Nephron progenitor cell (in vitro differentiated cells): Measurements from ENCODE around the gene GRM1.

Source experiments
- DNase-seq: peaks from one replicate; pipeline ENCODE4 v3.0.0; 2021
- H3K27ac Mint-ChIP-seq: 2 replicates; pipeline ENCODE4 v1.8.0; 2021; ENCODE audit warnings: mild to moderate bottlenecking, moderate library complexity, mixed read lengths
- H3K27me3 Mint-ChIP-seq: 2 replicates; pipeline ENCODE4 v1.8.0; 2021; ENCODE audit warnings: mild to moderate bottlenecking, low read depth, mixed read lengths; ENCODE audit not compliant: poor library complexity
- H3K36me3 Mint-ChIP-seq: 2 replicates; pipeline ENCODE4 v1.8.0; 2021; ENCODE audit warnings: low read depth, mixed read lengths
- H3K4me1 Mint-ChIP-seq: 2 replicates; pipeline ENCODE4 v1.8.0; 2021; ENCODE audit warnings: mixed read lengths
- H3K4me3 Mint-ChIP-seq: 2 replicates; pipeline ENCODE4 v1.8.0; 2021; ENCODE audit warnings: mild to moderate bottlenecking, moderate library complexity, mixed read lengths
- H3K9me3 Mint-ChIP-seq: 2 replicates; pipeline ENCODE4 v1.8.0; 2021; ENCODE audit warnings: mild to moderate bottlenecking, moderate library complexity, mixed read lengths
- TF ChIP-seq, protein P1 (sequence below): fragments of 200-600 bp; sonication (generic); IDR thresholded peaks from 2 replicates; pipeline ENCODE4 v1.5.0; 2021; ENCODE audit warnings: antibody characterized with exemption

The GRM1 gene

DNA sequence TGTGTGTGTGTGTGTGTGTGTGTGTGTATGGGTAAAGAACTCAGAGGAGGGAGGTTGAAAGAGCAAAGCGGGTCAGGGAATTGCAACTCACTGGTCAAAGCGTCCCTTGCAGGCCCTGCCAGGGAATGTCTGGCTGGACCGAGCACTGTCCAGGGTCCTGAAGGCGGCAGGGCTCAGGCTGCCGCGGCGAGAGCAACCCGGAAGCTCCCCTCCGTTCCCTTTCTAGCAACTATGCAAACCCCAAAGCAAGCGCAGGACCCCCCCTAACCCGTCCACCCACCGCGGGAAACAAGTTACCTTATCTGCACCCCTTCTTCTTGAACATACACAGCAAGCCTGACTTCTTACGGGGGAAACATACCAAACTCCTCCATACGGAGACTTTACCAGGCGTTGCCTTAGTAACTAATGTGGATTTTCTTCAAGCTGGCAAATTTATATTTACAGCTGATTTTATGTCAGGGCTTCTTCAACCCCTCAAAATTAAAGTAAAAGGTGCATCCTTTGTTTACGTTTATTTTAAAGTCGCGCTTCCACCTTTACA, 538 bp upstream of the GRM1 start:
- Mint-ChIP-seq H3K27ac (no peak overlapping the region), H3K27me3 (peaks cover 75% of the 10 kb centered on the region), H3K4me3 (peak overlapping the region; percentile 38), H3K4me1 (no peaks in the 10 kb centered on the region), H3K36me3 (no peaks in the 10 kb centered on the region), H3K9me3 (no peaks in the 10 kb centered on the region)
- TF ChIP-seq, protein P1, sequence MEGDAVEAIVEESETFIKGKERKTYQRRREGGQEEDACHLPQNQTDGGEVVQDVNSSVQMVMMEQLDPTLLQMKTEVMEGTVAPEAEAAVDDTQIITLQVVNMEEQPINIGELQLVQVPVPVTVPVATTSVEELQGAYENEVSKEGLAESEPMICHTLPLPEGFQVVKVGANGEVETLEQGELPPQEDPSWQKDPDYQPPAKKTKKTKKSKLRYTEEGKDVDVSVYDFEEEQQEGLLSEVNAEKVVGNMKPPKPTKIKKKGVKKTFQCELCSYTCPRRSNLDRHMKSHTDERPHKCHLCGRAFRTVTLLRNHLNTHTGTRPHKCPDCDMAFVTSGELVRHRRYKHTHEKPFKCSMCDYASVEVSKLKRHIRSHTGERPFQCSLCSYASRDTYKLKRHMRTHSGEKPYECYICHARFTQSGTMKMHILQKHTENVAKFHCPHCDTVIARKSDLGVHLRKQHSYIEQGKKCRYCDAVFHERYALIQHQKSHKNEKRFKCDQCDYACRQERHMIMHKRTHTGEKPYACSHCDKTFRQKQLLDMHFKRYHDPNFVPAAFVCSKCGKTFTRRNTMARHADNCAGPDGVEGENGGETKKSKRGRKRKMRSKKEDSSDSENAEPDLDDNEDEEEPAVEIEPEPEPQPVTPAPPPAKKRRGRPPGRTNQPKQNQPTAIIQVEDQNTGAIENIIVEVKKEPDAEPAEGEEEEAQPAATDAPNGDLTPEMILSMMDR: no peak
- peak; percentile 93 for DNase-seq

DNA sequence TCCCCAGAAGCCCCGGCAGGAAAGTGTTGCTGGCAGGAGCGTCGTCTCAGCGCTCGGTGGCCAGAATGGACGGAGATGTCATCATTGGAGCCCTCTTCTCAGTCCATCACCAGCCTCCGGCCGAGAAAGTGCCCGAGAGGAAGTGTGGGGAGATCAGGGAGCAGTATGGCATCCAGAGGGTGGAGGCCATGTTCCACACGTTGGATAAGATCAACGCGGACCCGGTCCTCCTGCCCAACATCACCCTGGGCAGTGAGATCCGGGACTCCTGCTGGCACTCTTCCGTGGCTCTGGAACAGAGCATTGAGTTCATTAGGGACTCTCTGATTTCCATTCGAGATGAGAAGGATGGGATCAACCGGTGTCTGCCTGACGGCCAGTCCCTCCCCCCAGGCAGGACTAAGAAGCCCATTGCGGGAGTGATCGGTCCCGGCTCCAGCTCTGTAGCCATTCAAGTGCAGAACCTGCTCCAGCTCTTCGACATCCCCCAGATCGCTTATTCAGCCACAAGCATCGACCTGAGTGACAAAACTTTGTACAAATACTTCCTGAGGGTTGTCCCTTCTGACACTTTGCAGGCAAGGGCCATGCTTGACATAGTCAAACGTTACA, 817 bp downstream of the GRM1 start:
- Mint-ChIP-seq H3K4me1 (no peaks in the 10 kb centered on the region), H3K9me3 (no peaks in the 10 kb centered on the region), H3K27me3 (peaks cover 65% of the 10 kb centered on the region), H3K4me3 (no peak overlapping the region), H3K36me3 (no peaks in the 10 kb centered on the region), H3K27ac (no peak overlapping the region)
- TF ChIP-seq, protein P1: no peak
- DNase-seq: no peak

- no peaks in the 10 kb centered on the region for H3K36me3 Mint-ChIP-seq
Measured at GRCh38 chr6:146032387-146032786, 3.5 kb downstream of the GRM1 start.

DNA sequence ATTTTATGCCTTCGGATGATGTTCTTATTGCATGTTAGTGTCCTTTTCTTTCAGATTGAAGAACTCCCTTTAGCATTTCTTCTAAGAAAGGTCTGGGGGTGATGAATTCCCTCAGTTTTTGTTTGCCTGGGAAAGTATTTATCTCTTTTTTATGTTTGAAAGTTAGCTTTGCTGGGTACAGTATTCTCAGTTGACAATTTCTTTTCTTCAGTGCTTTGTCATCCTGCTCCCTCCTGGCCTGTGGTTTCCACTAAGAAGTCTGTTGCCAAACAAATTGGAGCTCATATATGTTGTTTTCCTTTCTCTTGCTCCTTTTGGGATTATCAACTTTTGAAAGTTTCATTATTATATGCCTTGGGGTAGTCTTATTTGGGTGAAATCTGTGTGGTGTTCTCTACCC, 11.5 kb downstream of the GRM1 start:
- TF ChIP-seq, protein P1: no peak
- no peaks in the 10 kb centered on the region for H3K4me1 Mint-ChIP-seq
- no peak overlapping the region for H3K27ac Mint-ChIP-seq
- H3K4me3 Mint-ChIP-seq: no peak overlapping the region
- H3K36me3 Mint-ChIP-seq: no peaks in the 10 kb centered on the region
- H3K9me3 Mint-ChIP-seq: peaks cover 22% of the 10 kb centered on the region
- H3K27me3 Mint-ChIP-seq: peaks cover 10% of the 10 kb centered on the region
- DNase-seq: no peak

More at GRCh38 chr6:146032387-146032786, 3.5 kb downstream of the GRM1 start:
- TF ChIP-seq, protein P1: no peak
- Mint-ChIP-seq H3K27ac (no peak overlapping the region), H3K4me1 (no peaks in the 10 kb centered on the region), H3K9me3 (no peaks in the 10 kb centered on the region), H3K27me3 (peaks cover 50% of the 10 kb centered on the region), H3K4me3 (no peak overlapping the region)
- DNase-seq: no peak

- Mint-ChIP-seq H3K27me3 (peaks cover 13% of the 10 kb centered on the region), H3K27ac (no peak overlapping the region), H3K9me3 (peaks cover 22% of the 10 kb centered on the region), H3K4me1 (no peaks in the 10 kb centered on the region), H3K36me3 (no peaks in the 10 kb centered on the region), H3K4me3 (no peak overlapping the region)
- TF ChIP-seq, protein P1: peak; percentile 27
- peak; percentile 27 for DNase-seq
Measured at GRCh38 chr6:146041282-146041681, 12.4 kb downstream of the GRM1 start.

GRCh38 chr6:146047371-146047770, 18.5 kb downstream of the GRM1 start:
- no peak for DNase-seq
- Mint-ChIP-seq H3K4me1 (no peaks in the 10 kb centered on the region), H3K27me3 (peaks cover 6% of the 10 kb centered on the region), H3K36me3 (no peaks in the 10 kb centered on the region), H3K4me3 (no peak overlapping the region), H3K9me3 (no peaks in the 10 kb centered on the region), H3K27ac (no peak overlapping the region)
- TF ChIP-seq, protein P1: no peak
